HCEC 1CT (cell line): ENCODE data around the gene PUS1.
A peak's percentile ranks its signal among the peaks of the same experiment; 100 is the strongest.
"Not testable (repeated sequence)": the region's sequence is repeated elsewhere in the genome, so short reads cannot be mapped to it uniquely, and the experiment has no call there.

Source experiments
- DNase-seq: peaks from one replicate; pipeline ENCODE4 v3.0.0-alpha.2; 2017

Gene PUS1

GRCh38 chr12:131941116-131941986 is 12.3 kb downstream of the PUS1 start:
- no peak for DNase-seq

GRCh38 chr12:131941987-131942341 is 12.9 kb downstream of the PUS1 start:
- DNase-seq, result no peak

- DNase-seq, result no peak
Observed at GRCh38 chr12:131942671-131943070, 13.6 kb downstream of the PUS1 start.

GRCh38 chr12:131943389-131943788 is 14.3 kb downstream of the PUS1 start:
- no peak for DNase-seq

- DNase-seq, result no peak
Observed at GRCh38 chr12:131943876-131944275, 14.8 kb downstream of the PUS1 start.

- no peak for DNase-seq
Observed at GRCh38 chr12:131944601-131945251, 15.7 kb downstream of the PUS1 start.

GRCh38 chr12:131946757-131947156 is 17.7 kb downstream of the PUS1 start:
- DNase-seq, result no peak

- no peak for DNase-seq
Observed at GRCh38 chr12:131947482-131948027, 18.5 kb downstream of the PUS1 start.

- DNase-seq, result no peak
Observed at GRCh38 chr12:131948166-131948712, 19.2 kb downstream of the PUS1 start.

- not testable (repeated sequence) for DNase-seq
Observed at GRCh38 chr12:131948713-131949430, 19.8 kb downstream of the PUS1 start.

GRCh38 chr12:131949431-131950181 is 20.5 kb downstream of the PUS1 start, which contains the start of gene EP400:
TSS of gene EP400 (plus strand) at chr12:131949942. CDS start at chr12:131960620, 10,678 bp downstream.
- DNase-seq, result peak; percentile 93

GRCh38 chr12:131950182-131950913 is 21.3 kb downstream of the PUS1 start:
- DNase-seq, result no peak

- not testable (repeated sequence) for DNase-seq
Observed at GRCh38 chr12:131953810-131954209, 24.7 kb downstream of the PUS1 start.

- not testable (repeated sequence) for DNase-seq
Observed at GRCh38 chr12:131954460-131954859, 25.4 kb downstream of the PUS1 start.

GRCh38 chr12:131959116-131959515 is 30.0 kb downstream of the PUS1 start:
- DNase-seq, result no peak

- no peak for DNase-seq
Observed at GRCh38 chr12:131959641-131960589, 30.8 kb downstream of the PUS1 start.

- not testable (repeated sequence) for DNase-seq
Observed at GRCh38 chr12:131960590-131961325, 31.7 kb downstream of the PUS1 start.

GRCh38 chr12:131961328-131961727 is 32.3 kb downstream of the PUS1 start:
- DNase-seq, result not testable (repeated sequence)

- no peak for DNase-seq
Observed at GRCh38 chr12:131962069-131962468, 33.0 kb downstream of the PUS1 start.
